ENCODE data around the gene RTP3.
A peak's percentile ranks its signal among the peaks of the same experiment; 100 is the strongest.

RTP3 gene

GRCh38 chr3:46512191-46512749, 14.5 kb downstream of the RTP3 start:
- in situ Hi-C loops (cut with HindIII; ENCODE audit: low sequenced_read_pairs) = loop anchor here (5.0 kb wide), 1 partner anchor 95 kb away; no protein-coding TSS in a partner anchor
- no peak for TF ChIP-seq CTCF (IDR thresholded peaks at IDR 0.05; ENCODE audit: low read depth, low read length, missing control alignments)
- H3K4me3 ChIP-seq (ENCODE audit: low read depth, low read length) = no peak overlapping the region
- DNase-seq (ENCODE audit: low read depth) = no peak

GRCh38 chr3:46516521-46516920, 18.7 kb downstream of the RTP3 start:
- H3K4me3 ChIP-seq (ENCODE audit: low read depth, low read length) = no peak overlapping the region
- DNase-seq (ENCODE audit: low read depth) = no peak
- TF ChIP-seq CTCF (IDR thresholded peaks at IDR 0.05; ENCODE audit: low read depth, low read length, missing control alignments) = no peak
- in situ Hi-C loops (cut with HindIII; ENCODE audit: low sequenced_read_pairs) = no loop called here

DNA sequence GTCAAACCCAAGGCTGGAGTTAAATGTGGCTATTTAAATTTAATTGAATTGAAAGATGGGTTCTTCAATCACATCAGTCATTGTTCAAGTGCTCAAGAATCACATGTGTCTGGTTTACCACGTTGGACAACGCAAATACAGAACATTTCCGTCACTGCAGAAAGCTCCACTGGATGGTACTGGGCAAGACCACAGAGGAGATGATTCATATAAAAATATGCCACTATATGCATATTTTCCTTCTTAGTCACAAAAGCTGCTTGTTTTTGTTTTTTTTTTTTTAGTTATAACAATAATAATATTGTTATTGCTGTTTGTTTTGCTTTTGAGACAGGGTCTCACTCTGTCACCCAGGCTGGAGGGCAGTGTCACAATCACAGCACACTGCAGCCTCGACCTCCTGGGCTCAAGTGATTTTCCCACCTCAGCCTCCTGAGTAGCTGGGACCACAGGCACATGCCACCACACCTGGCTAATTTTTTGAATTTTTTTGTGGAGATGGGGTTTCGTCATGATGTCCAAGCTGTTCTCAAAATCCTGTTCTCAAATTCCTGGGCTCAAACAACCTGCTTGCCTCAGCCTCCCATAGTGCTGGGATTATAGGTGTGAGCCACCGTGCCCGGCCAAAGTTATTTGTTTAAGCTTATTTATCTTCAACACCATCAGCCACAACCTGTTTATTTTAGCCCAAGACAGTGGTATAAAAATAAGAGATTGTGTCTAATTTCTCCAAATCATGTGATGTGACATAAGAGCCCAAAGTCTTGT, 19.4 kb downstream of the RTP3 start:
- no peak for TF ChIP-seq CTCF (IDR thresholded peaks at IDR 0.05; ENCODE audit: low read depth, low read length, missing control alignments)
- in situ Hi-C loops (cut with HindIII; ENCODE audit: low sequenced_read_pairs) = no loop called here
- H3K4me3 ChIP-seq (ENCODE audit: low read depth, low read length) = no peak overlapping the region
- peak; percentile 52 for DNase-seq (ENCODE audit: low read depth)

DNA sequence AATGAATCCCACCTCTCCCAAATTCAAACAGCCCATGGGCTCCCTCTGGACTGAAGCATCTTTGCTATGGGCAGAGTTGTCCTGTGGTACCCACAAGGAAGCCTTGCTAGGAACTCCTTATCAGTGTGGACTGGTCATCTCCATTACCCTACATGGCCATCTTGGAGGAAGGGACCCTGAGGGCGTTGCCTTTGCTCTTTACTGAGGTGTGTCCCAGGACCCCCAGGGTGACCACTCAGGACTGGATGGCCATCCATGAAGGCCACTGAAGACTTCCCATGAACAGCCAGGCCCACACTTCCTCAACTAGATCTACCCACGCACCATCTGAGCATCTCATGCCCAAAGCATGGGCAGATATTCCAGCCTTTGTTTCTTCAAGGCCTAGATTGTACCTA, 20.0 kb downstream of the RTP3 start:
- H3K4me3 ChIP-seq (ENCODE audit: low read depth, low read length) = no peak overlapping the region
- no peak for DNase-seq (ENCODE audit: low read depth)
- no peak for TF ChIP-seq CTCF (IDR thresholded peaks at IDR 0.05; ENCODE audit: low read depth, low read length, missing control alignments)
- in situ Hi-C loops (cut with HindIII; ENCODE audit: low sequenced_read_pairs) = no loop called here

GRCh38 chr3:46519952-46520351, 22.2 kb downstream of the RTP3 start:
- no peak for TF ChIP-seq CTCF (IDR thresholded peaks at IDR 0.05; ENCODE audit: low read depth, low read length, missing control alignments)
- in situ Hi-C loops (cut with HindIII; ENCODE audit: low sequenced_read_pairs) = no loop called here
- H3K4me3 ChIP-seq (ENCODE audit: low read depth, low read length) = no peak overlapping the region
- DNase-seq (ENCODE audit: low read depth) = no peak

DNA sequence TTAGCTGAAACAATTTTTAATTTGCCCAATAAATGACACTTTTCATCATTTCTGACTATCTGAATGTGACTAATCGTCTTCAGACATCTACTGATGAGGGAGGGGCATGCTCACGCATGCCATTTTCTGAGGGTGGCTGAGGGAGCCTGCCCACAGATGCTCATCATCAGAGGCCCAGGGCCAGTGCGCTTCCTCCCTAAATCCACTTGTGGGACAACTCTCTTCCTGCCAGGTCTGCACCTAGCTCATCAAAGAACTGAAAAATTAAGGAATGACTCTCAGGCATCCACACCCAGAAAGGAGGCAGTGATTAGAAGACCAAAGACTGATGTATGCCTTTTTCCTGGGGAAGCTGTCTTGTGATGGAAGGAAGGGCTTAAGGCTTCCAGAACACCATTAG, 22.8 kb downstream of the RTP3 start:
- in situ Hi-C loops (cut with HindIII; ENCODE audit: low sequenced_read_pairs) = no loop called here
- no peak overlapping the region for H3K4me3 ChIP-seq (ENCODE audit: low read depth, low read length)
- DNase-seq (ENCODE audit: low read depth) = no peak
- no peak for TF ChIP-seq CTCF (IDR thresholded peaks at IDR 0.05; ENCODE audit: low read depth, low read length, missing control alignments)

Data from astrocyte of the cerebellum (primary cell).